HG02759 (cell line): ENCODE data around the gene ACVR1.
"Not testable (repeated sequence)": the region's sequence is repeated elsewhere in the genome, so short reads cannot be mapped to it uniquely, and the experiment has no call there.

Source experiments
- ATAC-seq: cut with Tn5 transposase; IDR thresholded peaks from one replicate; pipeline ENCODE4 v1.9.1; 2021; ENCODE audit warnings: mild to moderate bottlenecking, moderate library complexity; ENCODE audit not compliant: unreplicated experiment

Gene ACVR1

GRCh38 chr2:157830696-157831570, 45.2 kb downstream of the ACVR1 start:
- ATAC-seq: no peak

DNA sequence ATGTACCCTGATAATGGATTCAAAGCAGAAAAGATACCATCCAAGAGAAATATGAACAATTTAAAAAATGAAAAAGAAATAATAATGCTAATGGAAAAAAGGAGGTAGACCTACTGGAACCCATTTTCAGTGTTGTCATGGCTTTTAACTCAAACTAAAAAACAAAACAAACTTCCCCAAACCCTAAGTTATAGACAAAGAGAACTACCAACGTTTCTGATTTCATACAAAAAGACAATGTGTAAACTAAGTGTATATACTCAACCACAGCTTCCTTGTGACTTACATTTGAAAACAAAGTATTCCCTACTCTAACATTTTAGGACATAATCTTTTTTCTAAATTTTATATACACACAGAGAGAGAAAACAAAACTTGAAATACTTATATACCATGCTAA, 45.9 kb downstream of the ACVR1 start:
- ATAC-seq: no peak

GRCh38 chr2:157827377-157827776, 48.8 kb downstream of the ACVR1 start:
- no peak for ATAC-seq

GRCh38 chr2:157826644-157827043, 49.5 kb downstream of the ACVR1 start:
- not testable (repeated sequence) for ATAC-seq

DNA sequence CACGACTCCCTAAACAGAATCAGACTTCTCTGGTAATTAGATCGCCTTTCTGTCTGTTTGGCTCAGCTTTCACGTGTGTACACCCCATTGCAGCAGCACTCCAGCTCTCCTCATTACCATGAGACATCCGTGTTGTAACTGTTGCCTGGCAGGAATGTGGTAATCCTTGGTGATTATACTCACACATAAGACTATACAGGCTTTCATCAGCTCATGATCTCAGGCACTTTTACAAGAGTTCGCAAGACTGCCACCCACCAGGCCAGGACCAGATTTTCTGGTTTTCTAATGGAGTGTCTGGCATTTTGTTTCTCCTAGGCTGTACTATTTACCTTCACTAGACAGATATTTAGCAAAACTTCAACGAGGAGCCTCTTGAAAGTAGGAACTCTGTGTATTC, 50.2 kb downstream of the ACVR1 start:
- no peak for ATAC-seq

DNA sequence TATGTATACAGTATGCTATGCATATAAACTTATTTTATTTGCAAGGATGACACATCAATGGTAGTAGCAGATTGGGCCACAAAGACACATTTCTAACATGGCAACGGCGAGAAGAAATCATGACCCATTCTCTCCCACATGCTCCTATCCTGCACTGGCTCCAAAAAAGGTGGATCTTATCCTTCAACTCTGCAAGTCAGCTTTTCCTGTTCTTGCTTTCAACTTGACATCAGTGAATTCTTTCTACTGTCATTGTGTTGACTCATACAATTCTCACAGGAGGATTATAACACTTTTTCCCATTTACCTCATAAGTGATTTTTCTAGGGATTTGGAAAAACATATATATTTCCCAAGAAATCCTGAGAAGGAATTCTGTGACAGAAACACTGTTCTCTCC, 53.1 kb downstream of the ACVR1 start:
- no peak for ATAC-seq

GRCh38 chr2:157822533-157822932, 53.6 kb downstream of the ACVR1 start:
- ATAC-seq: no peak

DNA sequence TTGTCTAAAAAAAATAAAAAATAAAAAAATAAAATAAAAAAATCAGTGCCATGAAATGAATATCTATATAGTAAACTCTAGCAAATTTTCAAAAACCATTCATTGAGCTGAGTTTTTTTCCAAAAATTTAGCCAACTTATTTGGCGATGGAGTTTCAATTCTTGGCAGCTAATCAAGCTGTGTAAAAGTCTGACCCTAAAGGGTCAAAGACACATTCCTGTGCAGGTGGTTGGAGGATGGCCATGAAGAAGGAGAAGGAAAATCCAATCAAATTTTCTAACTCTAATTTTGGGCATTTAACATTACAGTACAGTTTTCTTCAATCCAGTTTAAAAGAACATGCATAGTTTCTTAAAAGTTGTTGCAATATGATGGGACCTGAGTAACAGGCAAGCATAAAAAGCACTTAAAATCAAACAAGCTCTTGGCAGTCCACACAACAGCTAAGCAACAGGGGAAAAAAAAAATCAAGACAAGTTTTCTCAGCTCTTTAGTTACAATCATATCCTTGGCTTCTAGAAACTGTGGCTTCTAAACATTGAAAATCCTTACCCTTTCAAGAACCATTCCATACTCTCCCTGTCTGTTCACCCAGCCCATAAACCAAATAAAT, 54.5 kb downstream of the ACVR1 start:
- ATAC-seq: no peak

DNA sequence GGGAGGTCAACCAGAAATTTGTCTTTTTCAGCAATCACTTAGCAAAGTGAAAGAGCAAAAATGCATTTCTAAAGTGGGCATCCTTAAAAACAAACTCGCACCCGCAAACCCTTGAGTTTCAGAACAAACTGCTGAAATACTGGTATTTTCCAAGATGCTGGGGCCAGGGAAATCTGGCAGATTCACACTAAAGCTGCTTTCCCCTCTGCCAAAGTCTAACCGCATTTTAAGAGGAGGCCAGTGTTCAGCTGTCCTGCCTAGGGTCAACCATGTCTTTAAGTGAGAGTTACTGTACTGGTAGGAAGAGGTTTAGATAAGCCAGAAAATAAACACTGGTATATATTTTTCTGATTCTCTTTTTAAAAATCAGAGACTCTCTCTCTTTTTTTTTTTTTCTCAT, 55.9 kb downstream of the ACVR1 start:
- ATAC-seq: no peak

DNA sequence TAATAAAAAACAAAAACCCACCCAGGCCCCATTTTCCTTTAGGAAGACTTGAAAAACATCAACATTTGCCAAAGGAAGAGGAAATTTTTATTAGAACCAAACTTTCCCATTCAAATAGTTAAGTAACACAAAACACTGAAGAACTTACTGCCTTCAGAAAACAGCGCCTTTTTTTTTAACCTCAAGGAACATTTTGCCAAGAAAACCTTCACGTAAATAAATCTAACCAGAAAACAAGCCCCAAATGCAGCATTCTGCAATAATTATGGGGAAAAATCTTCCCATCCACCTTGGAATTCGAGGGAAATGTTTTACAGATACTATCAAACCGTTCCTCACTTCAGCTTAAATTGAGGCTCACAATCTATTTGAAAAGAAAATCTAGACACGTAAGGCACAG, 56.4 kb downstream of the ACVR1 start:
- ATAC-seq: no peak

DNA sequence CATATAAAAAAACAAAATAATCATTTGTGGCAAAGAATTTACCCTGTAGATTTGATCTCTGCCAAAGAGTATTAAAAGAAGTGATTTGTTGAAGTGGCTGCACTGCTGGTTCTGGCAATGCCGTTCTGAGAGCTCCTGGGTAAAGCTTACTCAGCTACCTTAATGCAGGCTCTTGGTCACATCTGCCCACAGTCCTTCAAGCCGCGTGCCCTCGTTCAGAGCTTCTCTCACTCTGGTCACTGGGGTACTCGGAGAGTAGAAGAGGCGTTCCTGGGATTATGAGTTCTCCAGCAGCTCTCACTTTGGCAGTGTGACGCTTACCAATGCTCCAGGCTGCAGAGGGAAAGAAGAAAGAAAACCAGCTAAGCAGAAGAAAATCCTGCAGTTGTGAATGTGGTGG, 57.9 kb downstream of the ACVR1 start:
- no peak for ATAC-seq

DNA sequence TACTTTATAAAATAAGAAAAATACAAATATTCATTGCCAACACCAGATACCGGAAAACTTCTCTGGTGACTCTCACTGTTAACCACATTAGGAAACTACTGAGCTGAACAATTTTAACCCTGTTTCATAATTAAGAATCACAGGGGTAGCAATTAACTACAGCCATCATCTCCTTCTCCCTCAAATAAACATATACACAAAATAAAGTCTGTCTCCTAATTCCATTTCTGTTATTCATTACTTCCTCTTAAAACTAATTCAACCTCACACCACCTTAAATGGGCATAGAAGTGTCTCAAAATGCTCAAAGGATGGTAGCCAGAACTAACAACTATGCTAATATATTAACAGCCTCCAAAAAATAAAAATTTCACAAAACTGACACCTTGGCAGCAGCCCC, 60.7 kb downstream of the ACVR1 start:
- ATAC-seq: no peak

GRCh38 chr2:157813467-157813866, 62.7 kb downstream of the ACVR1 start:
- no peak for ATAC-seq

GRCh38 chr2:157810037-157810436, 66.1 kb downstream of the ACVR1 start:
- no peak for ATAC-seq

DNA sequence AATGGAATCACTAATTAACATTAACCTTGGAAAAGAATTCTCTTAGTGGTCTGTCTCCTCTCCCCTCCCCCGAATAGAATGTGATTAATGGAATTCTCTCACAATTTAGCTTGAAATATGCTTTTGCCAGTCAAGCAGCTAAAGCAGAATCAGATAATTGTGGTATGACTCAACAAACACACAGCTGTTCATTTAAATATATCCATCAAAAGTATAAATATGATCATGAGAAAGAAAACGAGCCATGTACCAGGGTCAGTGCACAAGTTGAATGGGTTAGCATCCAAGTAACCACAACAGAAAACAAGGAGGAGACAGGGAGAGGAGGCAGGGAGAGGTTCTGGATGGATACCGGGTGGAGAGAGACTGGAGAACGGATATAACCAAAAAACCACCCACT, 66.9 kb downstream of the ACVR1 start:
- ATAC-seq: no peak

GRCh38 chr2:157808421-157808820, 67.7 kb downstream of the ACVR1 start:
- no peak for ATAC-seq

GRCh38 chr2:157806426-157807077, 69.6 kb downstream of the ACVR1 start:
- no peak for ATAC-seq

DNA sequence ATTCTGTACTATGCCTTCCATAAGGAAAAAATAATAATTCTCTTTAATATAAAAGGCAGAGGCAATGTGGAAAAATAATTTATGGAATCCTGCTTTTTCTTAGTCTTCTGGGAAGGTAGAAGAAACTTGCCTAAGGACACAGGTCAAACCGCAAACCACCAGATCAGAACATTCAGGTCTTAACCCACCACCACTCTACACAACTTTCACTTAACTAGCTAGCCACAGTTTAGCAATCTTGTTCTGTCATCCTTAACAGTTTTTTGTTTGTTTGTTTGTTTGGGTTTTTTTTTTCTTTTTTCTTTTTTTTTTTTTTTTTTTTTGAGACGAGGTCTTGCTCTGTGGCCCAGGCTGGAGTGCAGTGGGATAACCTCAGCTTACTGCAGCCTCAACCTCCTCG, 70.6 kb downstream of the ACVR1 start:
- no peak for ATAC-seq

- ATAC-seq: no peak
Observed at GRCh38 chr2:157804355-157804754, 71.8 kb downstream of the ACVR1 start.

DNA sequence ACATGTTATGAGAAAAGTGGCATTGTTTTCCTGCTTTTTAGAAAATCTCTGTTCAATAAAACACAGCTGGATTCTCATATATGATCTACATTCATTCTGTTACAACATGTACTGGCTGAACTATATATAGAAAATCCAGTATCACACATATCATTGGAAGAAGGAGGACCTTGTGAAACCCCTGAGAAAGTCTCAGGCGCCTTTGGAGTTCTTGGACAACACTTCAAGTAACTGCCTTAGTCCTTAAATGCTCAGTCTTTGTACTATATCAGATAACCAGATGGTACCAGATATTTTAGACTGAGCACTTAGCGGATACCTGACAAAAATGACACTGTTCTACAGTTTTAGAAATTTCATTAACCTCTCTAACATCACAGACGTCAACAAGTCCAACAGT, 72.2 kb downstream of the ACVR1 start:
- no peak for ATAC-seq

GRCh38 chr2:157803476-157803875, 72.7 kb downstream of the ACVR1 start:
- ATAC-seq: no peak
